Effector memory CD4-positive, alpha-beta T cell (primary cell): ENCODE measurements around the gene ZNF622.

Experiments used
- DNase-seq, 3 donors: peaks; one replicate each; pipeline ENCODE4 v3.0.0-alpha.2; 2020
- H3K27ac ChIP-seq: 2 replicates; pipeline ENCODE4 v1.7.0; 2013; ENCODE audit warnings: mild to moderate bottlenecking, low read length, moderate library complexity; ENCODE audit not compliant: insufficient read depth, poor library complexity, severe bottlenecking
- H3K27me3 ChIP-seq: replicated peaks from 2 replicates; pipeline ENCODE4 v1.7.0; 2013; ENCODE audit warnings: mild to moderate bottlenecking, low read length; ENCODE audit not compliant: insufficient read depth, control insufficient read depth, poor library complexity, severe bottlenecking
- H3K36me3 ChIP-seq: 2 replicates; pipeline ENCODE4 v1.7.0; 2013; ENCODE audit warnings: mild to moderate bottlenecking, low read length, moderate library complexity; ENCODE audit not compliant: control insufficient read depth, insufficient read depth
- H3K4me1 ChIP-seq: 2 replicates; pipeline ENCODE4 v1.7.0; 2013; ENCODE audit warnings: low read length, mild to moderate bottlenecking; ENCODE audit not compliant: control insufficient read depth, insufficient read depth, poor library complexity, severe bottlenecking
- H3K4me3 ChIP-seq: 2 replicates; pipeline ENCODE4 v1.7.0; 2013; ENCODE audit warnings: low read length, low read depth, mild to moderate bottlenecking; ENCODE audit not compliant: insufficient read depth, poor library complexity, severe bottlenecking
- H3K9me3 ChIP-seq: 2 replicates; pipeline ENCODE4 v1.7.0; 2013; ENCODE audit warnings: mild to moderate bottlenecking, low read length, moderate library complexity; ENCODE audit not compliant: control insufficient read depth
- total RNA-seq, 3 donors: gene quantifications; one replicate each; lab custom pipeline; 2026; lab: John Stamatoyannopoulos, UW

The ZNF622 gene, protein sequence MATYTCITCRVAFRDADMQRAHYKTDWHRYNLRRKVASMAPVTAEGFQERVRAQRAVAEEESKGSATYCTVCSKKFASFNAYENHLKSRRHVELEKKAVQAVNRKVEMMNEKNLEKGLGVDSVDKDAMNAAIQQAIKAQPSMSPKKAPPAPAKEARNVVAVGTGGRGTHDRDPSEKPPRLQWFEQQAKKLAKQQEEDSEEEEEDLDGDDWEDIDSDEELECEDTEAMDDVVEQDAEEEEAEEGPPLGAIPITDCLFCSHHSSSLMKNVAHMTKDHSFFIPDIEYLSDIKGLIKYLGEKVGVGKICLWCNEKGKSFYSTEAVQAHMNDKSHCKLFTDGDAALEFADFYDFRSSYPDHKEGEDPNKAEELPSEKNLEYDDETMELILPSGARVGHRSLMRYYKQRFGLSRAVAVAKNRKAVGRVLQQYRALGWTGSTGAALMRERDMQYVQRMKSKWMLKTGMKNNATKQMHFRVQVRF
- total RNA-seq, result 59.0 to 66.0 (median 59.7) reads per million in 3 donors

DNA sequence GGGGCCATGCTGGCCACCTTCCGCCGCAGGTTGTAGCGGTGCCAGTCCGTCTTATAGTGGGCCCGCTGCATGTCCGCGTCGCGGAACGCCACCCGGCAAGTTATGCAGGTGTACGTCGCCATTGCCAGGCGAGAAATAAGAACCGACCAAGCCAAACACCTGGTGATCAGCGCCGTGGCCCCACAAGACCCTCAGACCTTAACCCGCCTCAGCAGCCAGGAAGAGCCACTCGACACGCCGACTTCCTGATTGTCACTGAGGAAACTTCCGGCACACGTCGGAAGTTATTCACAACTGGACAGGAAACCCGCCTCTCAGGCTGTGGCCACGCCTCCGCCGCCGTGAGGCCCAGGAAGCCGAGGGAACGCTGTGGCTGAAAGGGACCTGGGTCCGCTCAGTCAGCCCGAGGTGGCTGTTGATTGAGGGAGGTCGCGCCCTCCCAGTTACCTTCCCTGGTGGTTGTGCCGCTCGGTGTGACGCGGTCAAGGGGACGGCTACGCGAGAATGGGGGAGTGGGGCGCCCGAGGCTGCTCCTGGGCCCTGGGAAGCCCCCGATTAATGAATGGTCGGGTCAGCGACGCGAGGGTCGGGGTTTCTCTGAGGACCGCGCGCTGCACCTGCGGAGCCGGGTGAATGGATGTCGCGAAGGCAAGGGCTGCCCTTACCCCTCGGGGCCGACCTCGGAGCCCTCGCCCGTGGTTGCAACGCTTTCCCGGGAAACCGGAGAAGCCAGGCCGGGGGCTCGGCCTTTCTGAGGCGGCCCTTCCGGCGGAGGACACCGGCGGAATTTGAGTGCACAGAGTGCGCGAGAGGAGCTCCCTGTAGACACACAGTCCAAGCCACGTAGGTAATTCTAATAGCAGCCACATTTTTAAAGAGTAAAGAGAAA is at the start of gene ZNF622:
TSS of gene ZNF622 (minus strand) at position 257 of the 889 bp plus-strand sequence. CDS start at position 122, 135 bp downstream.
- Histone ChIP-seq H3K4me1 (peaks cover 35% of the 10 kb centered on the region), H3K36me3 (peaks cover 22% of the 10 kb centered on the region), H3K9me3 (no peaks in the 10 kb centered on the region), H3K4me3 (peak within 1 kb of the TSS; percentile 91), H3K27ac (peak within 1 kb of the TSS; percentile 80), H3K27me3 (no peaks in the 10 kb centered on the region)
- peak; percentile 76 to 85 (median 79) for DNase-seq

DNA sequence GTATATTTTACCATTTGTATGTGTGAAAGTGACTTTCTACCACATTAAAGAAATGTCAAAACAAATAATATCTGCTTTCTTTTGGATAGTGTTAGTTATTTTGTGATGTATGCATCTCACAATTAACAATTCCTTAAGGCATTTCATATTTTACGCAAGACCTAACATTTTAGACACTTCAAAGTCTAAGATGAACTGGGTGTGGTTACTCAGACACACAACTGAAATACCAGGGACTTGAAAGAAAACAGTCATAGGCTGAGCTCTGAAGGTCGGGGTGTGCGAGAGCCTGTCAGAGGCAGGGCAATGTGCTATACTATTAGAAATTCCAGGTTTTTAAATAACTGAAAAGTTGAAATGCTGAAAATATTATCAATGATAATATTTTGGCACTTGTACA is 44.5 kb upstream of the ZNF622 start:
- Histone ChIP-seq H3K9me3 (no peaks in the 10 kb centered on the region), H3K36me3 (no peaks in the 10 kb centered on the region), H3K4me3 (no peak overlapping the region), H3K4me1 (no peaks in the 10 kb centered on the region), H3K27me3 (no peaks in the 10 kb centered on the region), H3K27ac (no peak overlapping the region)
- no peak for DNase-seq

DNA sequence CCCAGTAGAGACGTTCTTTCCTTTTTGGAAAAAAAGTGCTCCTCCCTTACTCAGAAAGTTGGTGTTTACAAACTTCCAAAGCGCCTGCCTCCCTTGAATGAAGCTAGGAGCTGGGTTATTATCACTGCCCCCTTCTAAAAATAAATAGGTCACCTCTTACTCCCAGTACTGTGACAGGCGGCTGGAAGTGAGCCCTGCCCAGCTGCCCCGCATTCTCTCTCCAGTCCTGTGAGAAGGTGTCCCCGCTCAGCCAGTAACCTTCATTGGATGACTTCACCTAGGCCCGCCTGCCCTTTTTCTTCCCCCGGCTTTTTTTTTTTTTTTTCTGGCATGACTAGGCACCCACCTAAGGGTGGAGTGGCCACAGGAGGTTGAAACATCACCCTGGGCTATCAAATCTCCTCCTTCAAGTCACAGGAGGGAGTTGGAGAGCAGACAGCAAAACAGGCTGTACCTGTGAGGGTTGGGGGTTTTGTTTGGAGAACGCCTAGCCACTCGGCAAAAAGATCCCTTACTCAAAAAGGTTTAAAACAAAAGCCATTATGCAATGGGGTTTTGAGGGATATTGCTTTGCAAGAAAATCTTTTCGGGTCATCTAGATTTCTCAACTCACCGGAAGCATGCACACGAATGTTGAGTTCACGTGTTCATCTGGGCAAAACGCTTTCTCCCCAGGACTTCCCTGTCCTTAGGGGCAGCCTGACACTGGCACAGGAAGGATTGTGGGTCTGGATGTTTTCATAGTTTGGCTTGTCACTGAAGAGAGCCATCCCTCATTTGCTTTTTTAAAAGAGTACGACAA is 43.3 kb upstream of the ZNF622 start:
- H3K4me3 ChIP-seq, result no peak overlapping the region
- no peaks in the 10 kb centered on the region for H3K9me3 ChIP-seq
- H3K27ac ChIP-seq, result no peak overlapping the region
- H3K36me3 ChIP-seq, result no peaks in the 10 kb centered on the region
- H3K4me1 ChIP-seq, result no peaks in the 10 kb centered on the region
- DNase-seq, result no peak
- H3K27me3 ChIP-seq, result no peaks in the 10 kb centered on the region

DNA sequence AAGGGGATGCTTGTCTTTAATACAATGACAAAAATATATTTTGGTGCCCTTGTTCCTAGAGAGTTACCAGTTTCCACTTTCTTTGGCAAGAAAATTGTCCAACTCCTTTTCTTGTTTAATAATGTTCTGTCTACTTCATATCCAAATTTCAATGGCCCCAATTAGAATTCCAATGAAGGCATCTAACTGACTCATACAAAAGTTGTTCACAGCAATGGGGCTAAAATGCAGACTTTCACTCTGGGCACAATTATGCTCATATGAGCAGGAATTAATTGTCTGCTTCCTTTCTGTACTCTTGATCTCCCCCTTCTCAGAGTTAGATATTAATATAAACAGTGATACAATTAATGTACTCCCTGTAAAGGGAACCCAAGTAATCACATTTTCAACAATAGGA is 42.1 kb upstream of the ZNF622 start:
- Histone ChIP-seq H3K27ac (no peak overlapping the region), H3K4me3 (no peak overlapping the region), H3K9me3 (no peaks in the 10 kb centered on the region), H3K36me3 (no peaks in the 10 kb centered on the region), H3K27me3 (no peaks in the 10 kb centered on the region), H3K4me1 (no peaks in the 10 kb centered on the region)
- DNase-seq, result no peak

DNA sequence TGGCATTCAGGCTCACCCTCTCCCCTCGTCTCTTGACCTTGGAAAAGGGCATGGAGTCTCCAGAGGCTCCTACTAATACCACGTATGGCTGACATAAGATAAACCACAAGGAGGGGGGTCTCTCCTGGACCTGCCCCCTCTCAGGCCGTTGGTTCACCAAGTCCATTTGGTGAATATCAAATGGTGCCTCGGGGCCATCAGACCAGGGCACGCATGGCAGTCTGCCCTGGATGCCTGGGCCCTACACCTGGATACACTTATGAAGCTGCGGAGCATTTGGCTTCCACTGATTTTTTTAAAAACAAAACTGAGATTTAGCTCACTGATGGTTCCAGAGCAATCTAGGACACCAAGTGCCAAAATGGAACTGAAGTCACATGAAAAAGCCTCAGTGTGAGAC is 40.3 kb upstream of the ZNF622 start:
- Histone ChIP-seq H3K9me3 (no peaks in the 10 kb centered on the region), H3K4me3 (no peak overlapping the region), H3K27me3 (no peaks in the 10 kb centered on the region), H3K4me1 (no peaks in the 10 kb centered on the region), H3K36me3 (no peaks in the 10 kb centered on the region), H3K27ac (no peak overlapping the region)
- no peak for DNase-seq

DNA sequence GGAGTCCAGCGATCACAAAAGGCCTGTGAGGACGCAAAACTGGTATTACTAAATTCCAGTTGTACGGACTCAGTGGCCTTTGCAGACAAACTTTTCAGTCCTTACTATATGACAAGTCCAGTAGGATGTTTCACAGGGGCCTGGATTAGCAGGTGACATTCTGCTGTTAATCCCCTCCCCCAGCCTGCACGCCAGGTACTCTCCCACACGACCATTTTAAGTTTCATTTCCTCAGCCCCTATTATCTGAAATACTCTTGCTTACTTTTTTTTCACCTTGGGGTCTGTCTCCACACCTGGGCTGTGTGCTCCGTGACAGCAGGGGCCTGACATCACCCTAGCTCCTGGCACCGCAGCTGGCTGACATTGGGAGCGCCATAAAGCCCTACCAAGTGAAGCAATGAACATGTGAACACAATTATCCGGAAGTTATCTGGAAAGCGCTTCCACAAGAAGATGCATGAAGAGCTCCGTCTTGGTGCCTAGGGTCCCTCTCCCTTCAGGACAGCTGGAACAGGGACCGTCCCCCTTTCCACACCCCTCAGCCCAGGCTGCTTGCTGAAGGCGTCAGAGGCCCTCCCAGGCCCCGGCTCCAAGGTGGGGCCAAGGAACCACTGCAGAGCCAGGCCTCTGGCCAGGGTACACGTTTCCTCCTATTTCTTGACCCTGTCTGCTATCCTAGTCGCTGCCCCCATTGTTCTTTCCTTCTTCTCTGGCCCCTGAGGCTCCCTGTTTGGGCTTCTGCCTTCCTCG is 39.7 kb upstream of the ZNF622 start:
- Histone ChIP-seq H3K27me3 (no peaks in the 10 kb centered on the region), H3K9me3 (no peaks in the 10 kb centered on the region), H3K4me1 (no peaks in the 10 kb centered on the region), H3K27ac (no peak overlapping the region), H3K36me3 (no peaks in the 10 kb centered on the region), H3K4me3 (no peak overlapping the region)
- no peak for DNase-seq

DNA sequence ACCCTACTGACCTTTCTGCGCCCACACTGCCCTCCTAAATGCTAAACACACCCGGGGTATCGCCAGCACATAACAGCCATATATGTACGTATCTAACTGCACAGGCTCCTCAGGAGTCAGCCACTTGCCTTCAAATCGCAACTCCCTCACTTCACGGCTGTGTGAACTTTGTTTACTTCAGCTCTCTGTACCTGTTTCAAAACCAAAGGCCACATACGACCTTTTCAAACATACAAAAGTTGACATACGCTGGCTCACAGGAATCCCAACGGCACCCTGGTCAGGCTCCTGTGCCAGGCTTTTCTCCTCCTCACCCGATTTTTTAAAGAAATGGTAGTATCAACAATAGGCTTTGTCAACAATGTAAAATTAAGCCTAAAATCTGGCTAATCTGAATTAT is 39.0 kb upstream of the ZNF622 start:
- Histone ChIP-seq H3K4me1 (no peaks in the 10 kb centered on the region), H3K4me3 (no peak overlapping the region), H3K27me3 (no peaks in the 10 kb centered on the region), H3K9me3 (no peaks in the 10 kb centered on the region), H3K27ac (no peak overlapping the region), H3K36me3 (no peaks in the 10 kb centered on the region)
- DNase-seq, result no peak

DNA sequence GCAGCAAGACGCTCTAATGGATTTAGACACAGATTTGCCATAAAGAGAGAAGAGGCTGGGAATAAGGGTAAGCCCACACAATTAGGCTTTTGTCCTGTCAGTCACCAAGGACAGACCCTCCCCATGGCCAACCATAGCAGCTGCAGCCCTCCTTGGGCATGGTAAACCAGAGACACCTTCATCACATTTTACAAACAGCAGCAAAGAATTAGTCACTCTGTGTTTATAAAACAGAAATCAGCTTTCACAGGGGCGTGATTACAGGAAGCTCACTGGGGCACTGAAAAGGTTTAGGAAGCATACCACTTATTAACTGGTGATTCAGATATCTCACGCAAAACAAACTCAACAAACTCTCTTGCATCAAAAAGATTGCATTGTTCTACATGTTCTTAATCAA is 37.3 kb upstream of the ZNF622 start:
- Histone ChIP-seq H3K36me3 (no peaks in the 10 kb centered on the region), H3K4me1 (no peaks in the 10 kb centered on the region), H3K27me3 (no peaks in the 10 kb centered on the region), H3K4me3 (no peak overlapping the region), H3K27ac (no peak overlapping the region), H3K9me3 (no peaks in the 10 kb centered on the region)
- DNase-seq, result no peak

DNA sequence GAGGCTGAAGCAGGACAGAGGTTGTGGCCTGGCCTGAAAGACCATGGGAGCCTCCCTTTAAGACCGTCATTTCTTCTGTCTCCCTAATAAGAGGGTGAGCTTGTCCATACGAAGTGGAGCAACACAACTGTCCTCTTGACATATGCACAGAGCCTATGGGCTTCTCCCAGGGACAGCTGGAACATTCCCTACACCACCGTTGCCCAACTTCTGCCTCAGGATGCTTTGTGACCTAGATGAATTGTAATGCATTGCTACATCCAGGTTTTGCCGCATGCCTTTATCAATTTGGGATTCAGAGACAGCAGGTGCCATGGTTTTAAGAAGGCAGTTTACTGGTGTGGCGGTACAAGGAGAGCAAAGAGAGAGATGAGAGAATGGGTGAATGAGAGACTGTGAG is 34.4 kb upstream of the ZNF622 start:
- peaks cover 4% of the 10 kb centered on the region for H3K9me3 ChIP-seq
- no peak overlapping the region for H3K27ac ChIP-seq
- no peaks in the 10 kb centered on the region for H3K4me1 ChIP-seq
- DNase-seq, result no peak
- no peaks in the 10 kb centered on the region for H3K36me3 ChIP-seq
- H3K4me3 ChIP-seq, result no peak overlapping the region
- no peaks in the 10 kb centered on the region for H3K27me3 ChIP-seq
